HG02973 (cell line): ENCODE data around the gene KNDC1.

Experiments
- ATAC-seq: cut with Tn5 transposase; IDR thresholded peaks from one replicate; pipeline ENCODE4 v1.9.1; 2021; ENCODE audit warnings: moderate library complexity; ENCODE audit not compliant: unreplicated experiment

Gene KNDC1

DNA sequence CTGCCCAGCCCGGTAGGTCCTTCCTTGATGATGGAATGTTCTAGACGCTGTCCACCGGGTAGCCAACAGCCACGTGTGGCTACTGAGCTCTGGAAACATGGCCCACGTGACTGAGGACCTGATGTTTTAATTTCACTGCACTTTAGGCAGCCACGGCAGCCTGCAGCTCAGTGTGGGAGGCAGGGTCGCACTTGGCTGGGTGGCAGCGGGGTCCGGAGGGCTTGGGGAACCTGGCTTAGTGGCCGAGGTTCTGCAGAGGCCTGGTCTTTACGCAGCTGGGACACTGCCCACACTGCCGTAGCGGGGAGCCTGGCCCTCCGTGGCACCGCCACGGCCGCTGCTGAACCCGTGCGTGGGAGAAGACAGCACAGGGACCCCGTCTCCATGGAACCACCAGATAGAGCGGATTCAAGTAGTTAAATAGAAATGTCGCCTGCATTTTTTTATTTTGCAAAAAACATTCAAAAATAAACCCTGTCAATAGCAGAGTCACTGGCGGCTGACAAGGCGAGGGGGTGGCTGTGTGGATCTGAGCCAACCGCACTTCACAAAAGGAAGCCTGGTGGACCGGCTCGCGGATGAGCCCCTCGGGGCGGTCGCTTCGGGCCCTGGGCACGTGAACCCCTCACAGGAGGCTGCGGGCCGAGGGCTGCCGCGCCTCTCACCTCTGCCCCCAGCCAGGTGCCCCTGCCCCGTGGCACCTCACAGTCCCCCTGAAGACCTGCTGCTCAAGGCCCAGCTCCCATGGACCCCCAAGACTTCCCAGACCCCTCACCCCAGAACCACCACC, 44.4 kb downstream of the KNDC1 start:
- ATAC-seq, result no peak

DNA sequence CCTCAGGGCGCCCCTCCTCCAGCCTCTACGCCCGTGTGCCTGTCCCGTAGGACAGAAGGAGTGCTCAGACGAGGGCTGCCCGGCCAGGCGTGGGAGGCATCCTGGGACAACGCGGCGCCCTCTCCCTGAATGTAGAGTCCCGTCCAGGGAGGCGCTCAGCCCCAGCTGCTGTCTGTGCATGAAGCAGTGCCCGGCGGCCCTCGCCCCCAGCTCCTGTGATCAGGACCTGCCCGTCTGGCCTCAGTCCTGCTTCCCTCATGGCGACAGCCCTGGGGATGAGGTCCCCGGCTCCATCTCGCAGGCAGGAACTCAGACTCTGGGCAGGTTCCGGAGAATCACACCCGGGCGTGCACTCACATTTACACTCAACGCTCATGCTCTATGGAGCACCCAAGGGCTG, 45.1 kb downstream of the KNDC1 start:
- no peak for ATAC-seq

DNA sequence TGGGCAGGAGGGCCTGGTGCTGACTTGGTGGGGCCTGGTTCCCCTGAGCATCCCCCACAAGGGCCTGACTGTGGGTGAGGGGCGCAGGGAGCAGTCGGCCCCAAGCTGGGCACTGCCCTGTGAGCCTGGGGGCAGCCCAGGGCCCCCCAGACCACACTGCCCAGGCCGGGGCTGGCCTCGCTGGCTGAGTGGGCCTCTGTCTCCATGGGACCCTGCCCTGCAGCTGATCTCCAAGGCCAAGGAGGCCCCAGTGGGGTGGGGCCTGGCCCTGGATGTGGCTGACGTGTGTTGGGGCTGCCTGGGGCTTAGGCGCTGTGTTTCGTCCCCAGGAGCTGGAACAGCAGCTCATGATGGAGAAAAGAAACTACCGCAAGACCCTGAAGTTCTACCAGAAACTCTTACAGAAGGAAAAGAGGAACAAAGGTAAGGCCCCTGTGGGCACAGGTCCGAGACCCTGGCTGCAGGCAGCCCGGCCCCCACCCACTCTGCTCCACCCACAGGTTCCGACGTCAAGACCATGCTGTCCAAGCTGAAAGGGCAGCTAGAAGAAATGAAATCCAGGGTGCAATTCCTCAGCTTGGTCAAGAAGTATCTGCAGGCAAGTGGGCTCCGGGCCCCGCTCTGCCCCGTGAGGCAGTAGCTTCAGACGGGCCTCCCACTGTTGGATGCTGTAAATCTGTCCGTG, 46.5 kb downstream of the KNDC1 start:
- ATAC-seq, result no peak

DNA sequence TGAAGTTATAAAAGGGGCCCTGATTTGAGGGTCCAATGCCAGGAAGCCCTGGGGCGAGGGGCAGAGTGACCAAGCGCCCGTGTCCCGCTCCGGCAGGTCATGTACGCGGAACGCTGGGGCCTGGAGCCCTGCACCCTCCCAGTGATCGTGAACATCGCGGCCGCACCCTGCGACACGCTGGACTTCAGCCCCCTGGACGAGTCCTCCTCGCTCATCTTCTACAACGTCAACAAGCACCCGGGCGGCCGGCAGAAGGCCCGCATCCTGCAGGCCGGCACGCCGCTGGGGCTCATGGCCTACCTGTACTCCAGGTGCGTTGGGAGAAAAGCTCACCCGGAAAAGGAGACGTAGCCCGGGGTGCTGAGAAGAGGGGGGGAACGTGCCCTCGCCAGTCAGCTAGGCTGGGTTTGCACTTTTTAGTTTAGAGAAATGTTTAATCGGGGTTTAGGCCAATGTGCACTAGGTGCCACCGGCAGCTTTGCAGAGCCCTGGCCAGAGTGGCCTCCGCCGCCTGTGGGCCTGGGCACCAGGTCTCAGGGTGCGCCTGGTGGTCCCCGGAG, 47.1 kb downstream of the KNDC1 start:
- ATAC-seq, result no peak

DNA sequence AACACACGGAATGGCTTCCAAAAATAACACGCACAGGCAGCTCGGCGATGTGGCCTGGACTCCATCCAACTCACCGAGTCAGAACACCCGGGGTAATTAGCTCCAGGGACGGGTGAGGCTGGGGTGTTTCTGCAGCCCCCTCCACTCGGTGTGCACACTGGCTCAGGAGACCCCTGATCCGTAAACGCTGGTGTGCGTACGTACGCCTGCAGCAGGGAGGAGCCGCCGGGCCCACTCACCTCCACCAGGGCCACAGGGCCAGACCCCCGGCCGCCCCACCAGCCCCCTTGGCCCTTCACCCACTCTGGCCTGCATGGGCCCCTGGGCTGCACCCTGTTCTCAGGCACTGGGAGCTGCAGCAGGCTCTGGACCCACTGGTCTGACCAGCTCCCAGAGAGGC, 47.6 kb downstream of the KNDC1 start:
- no peak for ATAC-seq

DNA sequence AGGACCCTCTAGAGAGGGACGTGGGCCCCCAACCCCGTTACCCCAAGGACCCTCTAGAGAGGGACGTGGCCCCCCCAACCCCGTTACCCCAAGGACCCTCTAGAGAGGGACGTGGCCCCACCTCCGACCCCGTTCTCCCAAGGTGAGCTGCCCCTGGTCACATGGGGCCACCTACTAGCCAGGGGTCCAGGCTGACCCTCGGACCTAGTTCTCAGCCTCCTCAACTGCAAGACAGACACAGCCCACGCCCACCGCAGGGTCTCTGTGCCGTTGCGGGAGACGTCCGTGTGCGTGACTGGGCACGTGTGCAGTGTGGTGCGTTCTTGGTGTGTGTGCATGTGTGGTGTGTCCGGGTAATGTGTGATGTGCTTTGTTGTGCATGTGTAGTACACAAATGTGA, 48.4 kb downstream of the KNDC1 start:
- no peak for ATAC-seq

DNA sequence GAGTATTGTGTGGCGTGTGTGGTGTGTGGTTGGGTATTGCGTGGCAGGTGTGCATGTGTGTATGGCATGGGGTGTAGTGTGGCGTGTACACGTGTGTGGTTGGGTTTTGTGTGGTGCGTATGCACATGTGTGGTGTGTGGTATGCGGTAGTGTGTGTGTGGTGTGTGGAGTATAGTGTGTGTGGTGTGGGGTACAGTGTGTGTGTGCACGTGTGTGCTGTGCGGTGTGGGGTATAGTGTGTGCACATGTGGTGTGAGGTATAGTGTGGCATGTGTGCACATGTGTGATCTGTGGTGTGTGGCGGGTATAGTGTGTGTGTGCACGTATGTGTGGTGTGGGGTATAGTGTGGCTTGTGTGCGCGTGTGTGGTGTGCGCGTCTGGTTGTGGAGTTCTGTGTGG, 49.1 kb downstream of the KNDC1 start:
- no peak for ATAC-seq

DNA sequence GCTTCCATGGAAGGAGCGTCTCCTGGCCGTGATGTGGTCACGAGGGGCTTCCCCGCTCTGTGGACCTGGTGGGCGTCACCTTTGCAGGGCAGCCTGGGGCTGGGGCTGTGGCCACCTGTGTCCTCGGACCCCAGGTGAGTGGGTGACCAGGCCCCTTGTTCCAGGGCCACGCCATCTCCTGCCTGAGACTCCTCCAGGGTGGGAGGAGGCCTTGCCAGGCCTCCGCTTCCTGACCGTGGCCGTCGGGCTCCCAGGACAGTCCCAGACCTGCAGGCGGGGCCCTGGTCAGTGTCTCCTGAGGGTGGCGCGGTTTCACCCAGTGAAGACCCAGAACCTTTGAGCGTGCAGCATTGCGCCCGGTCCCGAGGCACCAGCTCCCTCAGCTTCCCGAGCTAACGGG, 49.6 kb downstream of the KNDC1 start:
- ATAC-seq, result no peak

DNA sequence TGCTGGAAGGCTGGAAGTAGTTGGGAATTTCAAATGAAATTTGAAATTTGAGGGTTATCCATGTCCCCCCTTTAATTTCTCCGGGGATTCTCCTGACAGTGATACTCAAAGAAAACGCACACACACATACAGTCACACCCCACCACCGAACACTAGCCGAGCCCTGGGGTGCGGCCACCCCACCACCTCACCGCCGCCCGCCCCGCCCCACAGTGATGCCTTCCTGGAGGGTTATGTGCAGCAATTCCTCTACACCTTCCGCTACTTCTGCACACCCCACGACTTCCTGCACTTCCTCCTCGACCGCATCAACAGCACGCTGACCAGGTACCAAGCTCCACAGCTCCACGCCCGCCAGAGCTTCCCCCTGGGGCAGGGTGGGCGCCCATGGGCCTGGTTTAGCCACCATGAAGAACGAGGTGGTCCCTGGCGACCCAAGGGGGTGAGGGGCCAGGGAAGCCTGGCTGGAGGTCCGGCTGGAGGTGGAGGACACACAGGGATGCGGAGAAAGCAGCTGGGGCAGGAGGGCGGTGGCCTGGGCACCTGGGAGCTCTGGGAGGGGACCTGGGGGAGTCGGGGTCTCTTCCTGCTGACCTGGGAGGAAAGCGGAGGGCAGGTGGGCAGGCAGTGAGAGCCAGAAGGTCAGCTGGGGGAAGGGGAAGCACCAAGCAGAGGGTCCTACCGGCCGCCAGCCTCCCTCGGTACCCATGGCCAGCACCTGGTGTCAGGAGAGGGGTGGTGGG, 50.5 kb downstream of the KNDC1 start:
- ATAC-seq, result no peak

DNA sequence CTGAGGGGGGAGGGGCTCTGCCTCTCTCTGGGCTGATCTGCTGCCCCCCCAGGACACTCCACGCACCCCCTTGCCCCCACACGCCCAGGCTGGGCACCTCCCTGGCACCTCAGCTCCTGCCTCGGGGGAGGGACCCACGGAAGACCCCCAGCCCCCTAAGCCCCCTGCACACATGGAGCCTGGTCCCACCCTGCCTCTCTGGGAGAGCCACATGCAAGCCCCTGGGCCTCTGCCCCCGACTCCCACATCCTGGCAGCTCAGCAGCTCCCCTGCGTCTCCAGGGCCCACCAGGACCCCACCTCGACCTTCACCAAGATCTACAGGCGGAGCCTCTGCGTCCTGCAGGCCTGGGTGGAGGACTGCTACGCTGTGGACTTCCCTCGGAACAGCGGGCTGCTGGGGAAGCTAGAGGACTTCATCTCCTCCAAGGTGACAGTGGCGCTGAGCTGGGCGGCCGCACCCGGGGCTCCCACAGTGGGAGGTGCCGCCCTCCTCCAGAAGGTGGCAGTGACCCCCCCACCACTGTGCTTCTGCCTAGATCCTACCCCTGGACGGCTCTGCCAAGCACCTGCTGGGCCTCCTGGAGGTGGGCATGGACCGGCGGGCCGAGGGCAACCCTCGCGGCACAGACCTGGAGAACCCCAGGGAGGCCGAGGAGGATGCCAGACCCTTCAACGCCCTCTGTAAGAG, 51.3 kb downstream of the KNDC1 start:
- ATAC-seq, result no peak

DNA sequence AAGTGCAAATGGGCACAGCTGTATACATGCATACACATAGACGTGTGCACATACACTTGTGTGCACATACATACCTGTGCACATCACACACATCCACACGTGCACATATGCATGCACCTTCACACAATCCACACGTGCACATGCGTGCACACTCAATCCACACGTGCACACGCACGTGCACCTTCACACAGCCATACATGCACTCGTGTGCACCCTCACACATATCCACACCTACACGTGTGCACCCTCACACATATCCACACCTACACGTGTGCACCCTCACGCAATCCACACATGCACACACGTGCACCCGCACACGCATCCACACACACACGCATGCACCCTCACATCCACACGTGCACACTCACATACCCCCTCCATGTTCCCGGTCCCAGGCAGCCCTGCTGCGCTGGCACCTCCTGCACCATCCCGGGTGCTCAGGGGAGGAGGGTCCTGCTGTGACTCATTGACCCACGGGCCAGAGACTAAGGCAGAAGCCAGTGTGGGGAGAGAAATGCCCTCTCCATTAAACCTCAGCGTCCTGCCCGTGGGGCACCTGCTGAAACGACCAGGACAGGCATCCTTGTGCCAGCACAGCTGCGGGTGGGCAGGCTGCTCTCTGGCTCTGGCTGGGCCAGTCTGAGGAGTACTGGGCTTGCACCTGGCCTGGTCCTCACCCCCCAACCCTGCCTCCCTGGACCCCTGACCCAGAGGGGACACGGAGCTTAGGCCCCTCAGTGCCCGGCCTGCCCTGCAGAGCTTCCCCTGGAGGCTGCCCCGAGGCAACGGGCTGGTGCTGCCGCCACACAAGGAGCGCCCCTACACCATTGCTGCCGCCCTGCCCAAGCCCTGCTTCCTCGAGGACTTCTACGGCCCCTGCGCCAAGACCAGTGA, 52.2 kb downstream of the KNDC1 start:
- ATAC-seq, result no peak

DNA sequence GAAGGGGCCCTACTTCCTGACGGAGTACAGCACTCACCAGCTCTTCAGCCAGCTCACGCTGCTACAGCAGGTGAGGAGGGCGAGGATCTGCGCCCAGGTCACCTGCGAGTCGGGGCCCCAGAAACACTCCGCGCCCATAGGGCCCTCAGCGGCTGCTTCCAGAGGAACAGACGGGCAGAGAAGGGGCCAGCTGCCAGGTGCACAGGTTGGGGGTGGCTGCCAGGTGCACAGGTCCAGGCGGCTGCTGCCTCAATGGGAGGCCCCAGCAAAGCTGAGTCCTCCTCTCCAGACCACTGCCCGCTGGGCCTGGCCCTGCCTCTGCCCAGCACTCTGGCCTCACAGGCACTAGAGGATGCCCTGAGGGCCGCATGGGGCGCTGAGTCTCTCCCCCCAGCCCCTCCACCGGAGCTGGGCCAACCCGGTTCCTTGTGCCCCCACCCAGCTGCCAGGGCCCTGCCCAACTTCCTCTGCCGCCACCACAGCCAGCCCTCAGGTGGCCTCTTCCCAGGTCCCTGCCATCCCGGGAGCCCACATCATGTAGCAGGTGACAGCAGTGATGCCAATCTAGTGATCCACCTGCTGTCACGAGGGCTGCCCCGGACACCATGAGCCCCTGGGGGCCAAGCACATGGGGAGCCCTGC, 53.0 kb downstream of the KNDC1 start:
- ATAC-seq, result no peak

DNA sequence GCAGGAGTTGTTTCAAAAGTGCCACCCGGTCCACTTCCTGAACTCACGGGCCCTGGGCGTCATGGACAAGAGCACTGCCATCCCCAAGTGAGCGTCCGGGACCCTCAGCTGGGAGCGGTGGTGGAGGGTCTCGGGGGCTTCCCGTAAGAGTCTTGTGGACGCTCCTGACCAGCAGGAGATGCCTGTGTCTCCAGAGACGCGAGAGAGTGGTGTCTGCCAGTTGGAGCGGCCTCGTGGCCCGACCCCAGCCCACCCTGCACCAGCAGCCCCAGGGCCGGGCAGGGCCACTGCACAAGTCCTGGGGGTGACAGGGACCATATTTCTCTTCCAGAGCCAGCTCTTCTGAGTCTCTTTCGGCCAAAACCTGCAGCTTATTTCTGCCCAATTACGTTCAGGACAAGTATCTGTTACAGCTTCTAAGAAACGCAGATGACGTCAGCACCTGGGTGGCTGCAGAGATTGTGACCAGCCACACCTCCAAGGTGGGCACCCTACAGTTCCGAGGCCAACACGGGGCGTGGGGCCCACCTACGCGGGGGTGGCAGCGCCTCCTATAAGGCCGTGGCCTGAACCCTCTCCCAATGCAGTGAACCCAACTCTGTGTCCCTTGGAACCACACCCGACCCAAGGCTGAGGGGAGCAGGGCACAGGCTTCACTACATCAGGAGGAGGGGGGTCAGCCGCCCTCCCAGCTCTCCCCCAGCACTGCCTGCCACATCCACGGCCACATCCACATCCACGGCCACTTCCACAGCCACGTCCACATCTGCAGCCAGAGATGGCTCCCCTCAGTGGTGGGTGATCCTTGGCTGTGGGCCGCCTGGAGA, 53.8 kb downstream of the KNDC1 start:
- no peak for ATAC-seq

DNA sequence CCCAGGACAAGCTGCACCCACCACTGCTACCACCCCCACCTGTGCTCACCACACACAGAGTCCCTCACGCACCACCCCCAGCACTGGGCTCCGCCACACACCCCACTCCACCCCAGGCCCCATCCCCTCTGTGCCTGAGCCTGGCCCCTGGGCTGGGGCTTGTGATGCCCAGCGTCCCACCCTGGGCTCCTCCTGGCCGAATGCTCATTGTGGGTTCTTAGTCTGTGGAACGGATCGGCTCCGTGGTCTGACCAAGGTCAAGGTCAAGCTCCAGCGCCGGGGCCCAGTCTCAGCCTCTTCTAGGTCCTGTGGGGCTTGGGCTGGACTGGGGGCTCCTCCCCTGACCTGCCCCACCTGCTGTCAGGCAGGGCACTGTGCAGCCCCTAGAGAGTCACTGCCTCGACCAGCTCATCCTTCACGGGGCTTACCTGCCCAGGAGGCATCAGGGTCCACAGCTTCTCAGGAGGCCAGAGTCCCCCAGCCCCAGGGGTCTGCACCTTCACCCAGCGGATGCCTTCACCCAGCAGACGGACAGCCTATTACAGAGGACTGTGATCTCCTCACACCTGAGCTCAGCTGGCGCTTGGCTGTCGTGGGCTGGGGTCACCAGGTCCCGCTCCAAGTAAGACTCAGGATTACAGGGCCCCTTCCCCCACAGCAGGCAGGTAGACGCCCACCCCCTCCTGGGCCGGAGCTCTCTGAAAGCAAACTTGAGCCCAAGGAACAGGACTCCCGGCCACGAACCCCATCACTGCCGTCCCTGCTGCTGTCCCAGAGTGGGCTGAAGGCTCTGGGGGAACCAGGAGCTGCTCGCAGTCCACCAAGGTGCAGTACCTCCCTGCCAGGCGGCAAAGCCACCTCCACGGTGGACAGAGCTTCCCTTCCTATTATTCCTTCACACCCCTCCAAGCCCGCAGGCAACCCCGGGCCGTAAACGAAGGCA, 54.7 kb downstream of the KNDC1 start:
- no peak for ATAC-seq

DNA sequence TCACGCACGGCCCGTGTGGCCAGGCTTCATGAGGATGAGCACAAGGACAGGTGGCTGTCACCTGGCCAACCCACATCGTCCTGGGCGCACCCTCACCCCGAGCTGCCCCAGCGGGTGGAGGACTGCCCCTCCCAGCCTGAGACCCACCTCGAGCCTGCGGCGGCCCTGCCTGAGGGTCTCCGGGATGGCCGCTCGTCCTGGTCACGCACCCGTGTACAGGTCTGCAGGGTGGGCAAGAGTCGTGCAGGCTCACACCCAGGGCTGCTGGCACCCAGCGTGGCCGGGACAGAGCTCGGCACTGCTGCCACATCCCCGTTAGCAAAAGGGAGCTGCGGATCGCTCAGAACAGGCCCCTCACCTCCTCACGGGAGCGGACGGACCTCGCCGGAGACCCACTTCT, 55.6 kb downstream of the KNDC1 start:
- no peak for ATAC-seq

DNA sequence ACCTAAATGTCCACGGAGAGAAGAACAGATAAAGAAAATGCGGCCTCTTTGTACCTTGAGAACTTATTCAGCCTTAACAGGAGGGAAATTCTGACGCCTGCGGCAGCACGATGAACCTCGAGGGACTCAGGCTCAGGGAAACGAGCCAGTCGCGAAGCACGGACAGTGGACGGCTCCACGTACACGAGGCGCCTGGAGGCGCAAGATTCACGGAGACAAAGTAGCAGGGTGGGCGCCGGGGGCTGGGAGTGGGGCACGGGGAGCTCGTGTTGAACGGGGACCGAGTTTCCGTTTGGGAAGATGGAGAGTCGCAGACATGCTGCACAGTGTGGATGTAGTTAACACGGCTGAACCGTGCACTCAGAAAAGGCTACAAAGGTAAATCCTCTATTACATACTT, 56.8 kb downstream of the KNDC1 start:
- ATAC-seq, result no peak

DNA sequence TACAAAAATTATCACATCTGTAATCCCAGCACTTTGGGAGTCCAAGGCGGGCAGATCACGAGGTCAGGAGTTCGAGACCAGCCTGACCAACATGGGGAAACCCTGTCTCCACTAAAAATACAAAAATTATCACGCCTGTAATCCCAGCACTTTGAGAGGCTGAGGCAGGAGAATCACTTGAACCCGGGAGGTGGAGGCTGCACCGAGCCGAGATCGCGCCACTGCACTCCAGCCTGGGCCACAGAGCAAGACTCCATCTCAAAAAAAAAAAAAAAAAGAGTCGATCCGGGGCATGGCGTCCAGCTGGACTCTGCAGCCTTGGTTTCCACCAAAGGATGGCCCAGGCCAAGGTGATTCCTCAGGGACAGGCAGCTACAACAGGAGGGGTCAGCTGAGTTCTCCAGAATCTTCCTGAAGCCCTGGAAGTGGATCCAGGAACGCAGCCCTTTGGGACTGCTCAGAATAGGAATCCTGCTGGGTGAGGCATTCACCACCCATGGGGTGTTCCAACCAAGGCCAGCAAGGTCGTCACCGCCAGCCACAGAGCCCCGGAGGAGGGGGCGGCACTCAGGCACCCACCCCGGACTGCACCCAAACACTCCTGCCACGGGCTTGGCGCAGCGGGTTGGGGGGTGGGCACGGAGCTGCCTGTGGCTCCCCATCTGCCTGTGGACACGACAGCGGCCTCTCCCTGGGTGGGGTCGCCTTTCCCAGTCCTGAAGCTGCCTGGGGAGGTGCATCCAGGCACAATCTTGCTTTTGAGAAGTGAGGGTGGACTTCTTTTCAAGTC, 58.0 kb downstream of the KNDC1 start:
- ATAC-seq, result no peak
